ENCODE data around the gene RPS6KB2. TPM values are rescaled to one million over a fixed set of nuclear protein-coding genes. Genes with fewer than 3 reads are reported as not detected.

The RPS6KB2 gene
- total RNA-seq, 1 experiment from 2014 or later, result 54.0 TPM

GRCh38 chr11:67396587-67397389, 31.5 kb upstream of the RPS6KB2 start:
- Histone ChIP-seq H3K9me3 (ENCODE audit: insufficient read depth, low read depth) (no peaks in the 10 kb centered on the region), H3K79me2 (ENCODE audit: low read depth) (peaks cover 20% of the 10 kb centered on the region), H4K20me1 (ENCODE audit: insufficient read depth) (peaks cover 3% of the 10 kb centered on the region; the same call in 1 of the 2 replicates), H3K4me1 (replicated peaks; ENCODE audit: insufficient read depth) (peaks cover 14% of the 10 kb centered on the region), H3F3A (ENCODE audit: insufficient read depth, low read depth) (peaks cover 28% of the 10 kb centered on the region; the same call in 1 of the 2 replicates), H3K4me2 (no peak overlapping the region), H3K27ac (no peak overlapping the region), H3K4me3 (no peak overlapping the region), H2AFZ (no peak overlapping the region), H3K36me3 (ENCODE audit: low read depth) (0 out of 2 replicates have a peak, but pooled peaks cover 6% of the 10 kb centered on the region), H3K27me3 (ENCODE audit: insufficient read depth, low read depth) (no peaks in the 10 kb centered on the region), H3K9me2 (ENCODE audit: insufficient read depth) (no peaks in the 10 kb centered on the region)
- ChIA-PET CTCF (no interaction called here), POLR2A (ENCODE audit: unreplicated experiment) (interaction anchor here (0.6 to 0.8 kb wide), 3 partner anchors 10 to 182 kb away, joined by 3 read pairs; no protein-coding TSS in a partner anchor)
- intact Hi-C loops (cut with micrococcal nuclease; ENCODE audit: unreplicated experiment), result no loop called here
- BruUV-seq (replicated peaks), result no TSS peak
- DNase-seq, result no peak
- TF ChIP-seq EZH2 (IDR thresholded peaks at IDR 0.05; ENCODE audit: low read depth), result no peak
- TF ChIP-seq, protein P1, sequence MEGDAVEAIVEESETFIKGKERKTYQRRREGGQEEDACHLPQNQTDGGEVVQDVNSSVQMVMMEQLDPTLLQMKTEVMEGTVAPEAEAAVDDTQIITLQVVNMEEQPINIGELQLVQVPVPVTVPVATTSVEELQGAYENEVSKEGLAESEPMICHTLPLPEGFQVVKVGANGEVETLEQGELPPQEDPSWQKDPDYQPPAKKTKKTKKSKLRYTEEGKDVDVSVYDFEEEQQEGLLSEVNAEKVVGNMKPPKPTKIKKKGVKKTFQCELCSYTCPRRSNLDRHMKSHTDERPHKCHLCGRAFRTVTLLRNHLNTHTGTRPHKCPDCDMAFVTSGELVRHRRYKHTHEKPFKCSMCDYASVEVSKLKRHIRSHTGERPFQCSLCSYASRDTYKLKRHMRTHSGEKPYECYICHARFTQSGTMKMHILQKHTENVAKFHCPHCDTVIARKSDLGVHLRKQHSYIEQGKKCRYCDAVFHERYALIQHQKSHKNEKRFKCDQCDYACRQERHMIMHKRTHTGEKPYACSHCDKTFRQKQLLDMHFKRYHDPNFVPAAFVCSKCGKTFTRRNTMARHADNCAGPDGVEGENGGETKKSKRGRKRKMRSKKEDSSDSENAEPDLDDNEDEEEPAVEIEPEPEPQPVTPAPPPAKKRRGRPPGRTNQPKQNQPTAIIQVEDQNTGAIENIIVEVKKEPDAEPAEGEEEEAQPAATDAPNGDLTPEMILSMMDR (conservative IDR thresholded peaks at IDR 0.05), result no peak

DNA sequence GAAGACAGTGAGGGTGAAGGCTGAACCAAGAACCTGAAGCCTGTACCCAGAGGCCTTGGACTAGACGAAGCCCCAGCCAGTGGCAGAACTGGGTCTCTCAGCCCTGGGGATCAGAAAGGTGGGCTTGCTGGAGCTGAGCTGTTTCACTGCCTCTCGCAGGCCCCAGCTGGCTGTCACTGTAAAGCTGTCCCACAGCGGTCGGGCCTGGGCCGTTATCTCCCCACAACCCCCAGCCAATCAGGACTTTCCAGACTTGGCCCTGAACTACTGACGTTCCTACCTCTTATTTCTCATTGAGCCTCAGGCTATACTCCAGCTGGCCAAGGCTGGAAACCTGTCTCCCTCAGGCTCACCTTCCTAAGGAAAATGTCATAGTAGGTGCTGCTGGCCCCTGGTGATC, 30.8 kb upstream of the RPS6KB2 start:
- ChIA-PET POLR2A (ENCODE audit: unreplicated experiment) (no interaction called here), CTCF (no interaction called here)
- peaks cover 29% of the 10 kb centered on the region; the same call in 1 of the 2 replicates for H3F3A ChIP-seq (ENCODE audit: insufficient read depth, low read depth)
- H3K9me2 ChIP-seq (ENCODE audit: insufficient read depth), result no peaks in the 10 kb centered on the region
- H3K36me3 ChIP-seq (ENCODE audit: low read depth), result 0 out of 2 replicates have a peak, but pooled peaks cover 6% of the 10 kb centered on the region
- intact Hi-C loops (cut with micrococcal nuclease; ENCODE audit: unreplicated experiment), result no loop called here
- no peak overlapping the region for H3K4me3 ChIP-seq
- TF ChIP-seq EZH2 (IDR thresholded peaks at IDR 0.05; ENCODE audit: low read depth), result no peak
- TF ChIP-seq, protein P1 (conservative IDR thresholded peaks at IDR 0.05), result no peak
- BruUV-seq (replicated peaks), result no TSS peak
- H2AFZ ChIP-seq, result no peak overlapping the region
- peaks cover 3% of the 10 kb centered on the region; the same call in 1 of the 2 replicates for H4K20me1 ChIP-seq (ENCODE audit: insufficient read depth)
- H3K27me3 ChIP-seq (ENCODE audit: insufficient read depth, low read depth), result no peaks in the 10 kb centered on the region
- peaks cover 20% of the 10 kb centered on the region for H3K79me2 ChIP-seq (ENCODE audit: low read depth)
- no peaks in the 10 kb centered on the region for H3K9me3 ChIP-seq (ENCODE audit: insufficient read depth, low read depth)
- no peak overlapping the region for H3K27ac ChIP-seq
- DNase-seq, result no peak
- H3K4me1 ChIP-seq (replicated peaks; ENCODE audit: insufficient read depth), result peaks cover 17% of the 10 kb centered on the region
- H3K4me2 ChIP-seq, result no peak overlapping the region

- Histone ChIP-seq H3K4me3 (no peak overlapping the region), H3K4me2 (no peak overlapping the region), H4K20me1 (ENCODE audit: insufficient read depth) (peaks cover 3% of the 10 kb centered on the region; the same call in 1 of the 2 replicates), H3K9me2 (ENCODE audit: insufficient read depth) (no peaks in the 10 kb centered on the region), H3K27ac (no peak overlapping the region), H3K36me3 (ENCODE audit: low read depth) (0 out of 2 replicates have a peak, but pooled peaks cover 6% of the 10 kb centered on the region), H3K27me3 (ENCODE audit: insufficient read depth, low read depth) (no peaks in the 10 kb centered on the region), H3F3A (ENCODE audit: insufficient read depth, low read depth) (peaks cover 26% of the 10 kb centered on the region; the same call in 1 of the 2 replicates), H2AFZ (no peak overlapping the region), H3K4me1 (replicated peaks; ENCODE audit: insufficient read depth) (peaks cover 14% of the 10 kb centered on the region), H3K9me3 (ENCODE audit: insufficient read depth, low read depth) (no peaks in the 10 kb centered on the region), H3K79me2 (ENCODE audit: low read depth) (peaks cover 20% of the 10 kb centered on the region)
- ChIA-PET POLR2A (ENCODE audit: unreplicated experiment) (interaction anchor here (0.5 to 0.6 kb wide), 2 partner anchors 41 to 45 kb away, joined by 3 read pairs; no protein-coding TSS in a partner anchor), CTCF (no interaction called here)
- BruUV-seq (replicated peaks), result no TSS peak
- DNase-seq, result no peak
- TF ChIP-seq, protein P1 (conservative IDR thresholded peaks at IDR 0.05), result no peak
- TF ChIP-seq EZH2 (IDR thresholded peaks at IDR 0.05; ENCODE audit: low read depth), result no peak
- intact Hi-C loops (cut with micrococcal nuclease; ENCODE audit: unreplicated experiment), result no loop called here
Observed at GRCh38 chr11:67397986-67398660, 30.2 kb upstream of the RPS6KB2 start.

Data from PC-9 (cell line).